Sigmoid colon (tissue), 4 donors: ENCODE results near the gene CALU.

Experiments
- EP300 ChIP-seq, 4 donors: sonication (generic); formaldehyde crosslinking; IDR thresholded peaks; one replicate each; pipeline ENCODE4 v1.6.1; 2017; ENCODE audit warnings: antibody characterized with exemption in 4 of 4
- POLR2A ChIP-seq, 2 donors: fragments of 450-650 bp; IDR thresholded peaks; one replicate each; pipeline ENCODE4 v1.6.1; 2016; ENCODE audit warnings: antibody characterized with exemption in 2 of 2, mild to moderate bottlenecking in 2 of 2, moderate library complexity in 2 of 2
- TF ChIP-seq, protein P1 (sequence below), 4 experiments: fragments of 450-650 bp in 3 of 4; fragments of 200-600 bp in 1 of 4; IDR thresholded peaks; one replicate each; pipeline ENCODE4 v1.5.1; 2016 to 2019; ENCODE audit warnings: antibody characterized with exemption in 4 of 4, mild to moderate bottlenecking in 3 of 4, moderate library complexity in 2 of 4

DNA sequence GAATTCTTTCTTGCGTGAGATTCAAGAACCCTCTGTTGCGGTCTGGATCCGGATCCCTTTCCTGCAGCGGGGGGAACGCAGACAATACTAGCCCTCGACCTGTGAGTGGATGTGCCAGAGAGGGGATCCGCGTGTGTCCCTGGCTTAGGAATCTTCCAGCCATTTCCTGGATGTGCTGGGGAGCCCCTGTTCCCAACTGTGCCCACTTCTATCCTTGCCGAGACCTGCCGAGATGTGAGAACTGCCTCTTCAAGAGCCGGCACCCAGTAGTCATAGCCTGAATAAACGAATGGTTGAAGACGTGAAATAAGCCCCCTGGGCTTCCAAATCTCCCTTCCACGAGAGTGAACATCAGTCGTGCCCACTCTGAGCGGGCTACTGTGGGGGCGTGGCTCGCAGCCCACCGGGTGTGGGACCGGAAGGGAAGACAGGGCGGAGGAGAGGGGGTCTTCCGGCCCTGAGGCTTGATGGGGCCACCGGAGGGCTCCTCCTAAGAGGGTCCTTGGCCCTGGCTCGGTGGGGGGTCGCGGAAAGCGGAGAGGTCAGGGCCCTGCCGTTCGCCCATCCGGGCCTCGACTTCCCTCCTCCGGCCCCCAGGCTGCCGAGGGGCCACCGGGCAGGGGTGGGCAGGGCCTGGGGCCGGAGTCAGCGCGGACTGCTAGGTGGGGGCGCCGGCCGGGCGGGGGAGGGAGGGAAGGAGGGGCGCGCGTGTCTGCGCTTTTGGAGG, 51.3 kb downstream of the CALU start:
- TF ChIP-seq, protein P1, sequence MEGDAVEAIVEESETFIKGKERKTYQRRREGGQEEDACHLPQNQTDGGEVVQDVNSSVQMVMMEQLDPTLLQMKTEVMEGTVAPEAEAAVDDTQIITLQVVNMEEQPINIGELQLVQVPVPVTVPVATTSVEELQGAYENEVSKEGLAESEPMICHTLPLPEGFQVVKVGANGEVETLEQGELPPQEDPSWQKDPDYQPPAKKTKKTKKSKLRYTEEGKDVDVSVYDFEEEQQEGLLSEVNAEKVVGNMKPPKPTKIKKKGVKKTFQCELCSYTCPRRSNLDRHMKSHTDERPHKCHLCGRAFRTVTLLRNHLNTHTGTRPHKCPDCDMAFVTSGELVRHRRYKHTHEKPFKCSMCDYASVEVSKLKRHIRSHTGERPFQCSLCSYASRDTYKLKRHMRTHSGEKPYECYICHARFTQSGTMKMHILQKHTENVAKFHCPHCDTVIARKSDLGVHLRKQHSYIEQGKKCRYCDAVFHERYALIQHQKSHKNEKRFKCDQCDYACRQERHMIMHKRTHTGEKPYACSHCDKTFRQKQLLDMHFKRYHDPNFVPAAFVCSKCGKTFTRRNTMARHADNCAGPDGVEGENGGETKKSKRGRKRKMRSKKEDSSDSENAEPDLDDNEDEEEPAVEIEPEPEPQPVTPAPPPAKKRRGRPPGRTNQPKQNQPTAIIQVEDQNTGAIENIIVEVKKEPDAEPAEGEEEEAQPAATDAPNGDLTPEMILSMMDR (IDR thresholded peaks at IDR 0.05) = no peak
- TF ChIP-seq POLR2A (IDR thresholded peaks at IDR 0.05) (no peak), EP300 (IDR thresholded peaks at IDR 0.05) (no peak)
